GM12891 (cell line): Measurements from ENCODE around the gene NXN.

ENCODE experiments used
- DNase-seq: peaks from one replicate; pipeline ENCODE4 v3.0.0; 2011; ENCODE audit warnings: low spot score; ENCODE audit not compliant: insufficient read length
- FAIRE-seq: peaks from 2 replicates; lab custom pipeline; 2011; peaks lifted over from hg19 to GRCh38; lab: Jason Lieb, UNC
- PAX5 ChIP-seq: IDR thresholded peaks from 2 replicates; pipeline ENCODE4 v1.6.1; 2011; ENCODE audit warnings: low read length, moderate library complexity, mild to moderate bottlenecking; ENCODE audit not compliant: insufficient read depth, severe bottlenecking
- POLR2A ChIP-seq: IDR thresholded peaks from 2 replicates; pipeline ENCODE4 v1.6.1; 2011; ENCODE audit warnings: low read depth, low read length, control low read depth
- POLR2AphosphoS5 ChIP-seq: IDR thresholded peaks from 2 replicates; pipeline ENCODE4 v1.6.1; 2011; ENCODE audit warnings: low read depth, low read length, control low read depth
- POU2F2 ChIP-seq: IDR thresholded peaks from 2 replicates; pipeline ENCODE4 v1.6.1; 2011; ENCODE audit warnings: low read depth, mild to moderate bottlenecking, control low read depth, low read length, moderate library complexity
- SPI1 ChIP-seq: IDR thresholded peaks from 2 replicates; pipeline ENCODE4 v1.6.1; 2011; ENCODE audit warnings: low read depth, low read length, control low read depth
- TAF1 ChIP-seq: IDR thresholded peaks from 2 replicates; pipeline ENCODE4 v1.6.1; 2011; ENCODE audit warnings: low read depth, low read length, control low read depth

The NXN gene

DNA sequence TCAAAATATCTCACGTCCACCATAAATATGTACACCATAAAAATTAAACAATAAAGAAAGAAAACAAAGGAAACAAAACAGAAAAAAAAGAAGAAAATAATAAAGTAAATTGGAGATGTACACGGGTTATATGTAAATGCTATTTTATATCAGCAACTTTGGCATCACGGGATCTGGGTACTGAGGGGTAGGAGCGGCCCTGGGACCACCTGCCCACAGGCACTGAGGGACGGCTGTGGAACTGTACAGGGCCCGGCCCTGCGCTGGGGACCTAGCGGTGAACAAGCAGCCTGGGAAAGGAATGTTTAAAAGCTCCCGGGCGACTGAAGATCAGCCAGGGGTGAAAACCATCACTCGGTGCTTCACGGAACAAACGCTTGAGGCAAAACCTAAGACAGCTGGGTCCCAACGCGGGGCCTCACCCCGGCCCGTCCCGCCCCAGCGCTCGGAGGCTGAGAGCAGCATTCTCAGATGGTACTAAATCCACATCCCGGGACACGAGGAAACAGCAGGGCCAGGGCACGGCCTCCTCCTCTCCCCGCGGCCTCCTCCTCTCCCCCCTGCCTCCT, 31.2 kb downstream of the NXN start:
- DNase-seq (no peak), FAIRE-seq (no peak)
- TF ChIP-seq PAX5 (no peak), POLR2A (no peak), SPI1 (no peak), POLR2AphosphoS5 (no peak), POU2F2 (no peak), TAF1 (no peak)

DNA sequence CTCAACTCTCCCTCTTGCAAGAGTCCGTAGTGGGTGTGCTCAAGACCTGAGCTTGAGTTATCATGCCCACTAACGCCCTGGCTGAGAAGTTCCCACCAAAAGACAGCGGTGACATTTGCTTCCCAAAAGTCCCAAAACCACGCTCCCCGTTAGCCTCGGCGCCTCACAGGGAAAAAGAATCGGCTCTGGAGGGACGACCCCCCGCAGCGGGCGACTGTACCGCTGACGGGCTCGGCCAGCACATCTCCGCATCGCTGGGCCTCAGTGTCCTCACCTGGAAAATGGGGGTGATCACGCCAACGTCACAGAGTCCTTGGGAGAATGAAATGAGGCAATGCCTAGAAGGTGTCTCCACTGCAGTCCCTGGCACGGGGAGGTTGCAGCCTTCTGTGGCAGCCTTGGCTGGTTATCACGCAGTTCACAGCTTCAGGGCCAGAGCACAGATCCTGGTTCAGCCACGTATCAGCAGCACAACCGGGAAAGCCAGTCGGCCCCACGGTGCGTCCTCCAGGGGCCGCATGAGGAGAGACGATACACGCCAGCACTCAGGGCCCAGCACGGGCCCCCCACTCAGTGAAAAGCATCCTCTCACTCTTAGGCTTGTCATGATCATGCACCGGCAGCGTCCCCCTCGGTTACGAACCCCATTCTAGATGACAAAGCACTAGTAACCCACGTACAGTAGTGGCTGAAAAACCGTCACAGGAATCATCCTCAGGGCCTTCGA, 32.9 kb downstream of the NXN start:
- FAIRE-seq, result no peak
- TF ChIP-seq POLR2AphosphoS5, result no peak
- TF ChIP-seq POLR2A, result no peak
- TF ChIP-seq PAX5, result no peak
- no peak for TF ChIP-seq TAF1
- no peak for TF ChIP-seq SPI1
- no peak for TF ChIP-seq POU2F2
- no peak for DNase-seq

DNA sequence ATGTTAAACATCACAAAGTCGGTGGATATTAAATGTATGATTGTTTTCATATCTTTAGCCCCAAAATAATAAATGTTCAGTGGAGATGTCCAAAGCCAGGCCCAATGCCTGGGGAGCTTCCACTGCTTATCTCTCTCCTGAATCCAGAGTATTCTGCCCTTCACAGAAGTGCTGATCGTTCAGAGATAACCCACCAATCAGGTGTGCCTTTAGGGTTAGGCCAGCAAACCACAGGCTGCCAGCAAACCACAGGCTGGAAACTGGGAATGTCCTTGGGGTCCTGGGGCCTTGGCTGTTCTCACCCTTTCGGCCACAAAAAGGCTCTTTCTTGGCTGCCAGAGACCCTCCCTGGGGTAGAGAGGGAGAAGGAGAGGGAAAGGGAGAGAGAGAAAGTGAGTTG, 33.9 kb downstream of the NXN start:
- no peak for DNase-seq
- FAIRE-seq, result no peak
- TF ChIP-seq POLR2A (no peak), SPI1 (no peak), POLR2AphosphoS5 (no peak), POU2F2 (no peak), TAF1 (no peak), PAX5 (no peak)

DNA sequence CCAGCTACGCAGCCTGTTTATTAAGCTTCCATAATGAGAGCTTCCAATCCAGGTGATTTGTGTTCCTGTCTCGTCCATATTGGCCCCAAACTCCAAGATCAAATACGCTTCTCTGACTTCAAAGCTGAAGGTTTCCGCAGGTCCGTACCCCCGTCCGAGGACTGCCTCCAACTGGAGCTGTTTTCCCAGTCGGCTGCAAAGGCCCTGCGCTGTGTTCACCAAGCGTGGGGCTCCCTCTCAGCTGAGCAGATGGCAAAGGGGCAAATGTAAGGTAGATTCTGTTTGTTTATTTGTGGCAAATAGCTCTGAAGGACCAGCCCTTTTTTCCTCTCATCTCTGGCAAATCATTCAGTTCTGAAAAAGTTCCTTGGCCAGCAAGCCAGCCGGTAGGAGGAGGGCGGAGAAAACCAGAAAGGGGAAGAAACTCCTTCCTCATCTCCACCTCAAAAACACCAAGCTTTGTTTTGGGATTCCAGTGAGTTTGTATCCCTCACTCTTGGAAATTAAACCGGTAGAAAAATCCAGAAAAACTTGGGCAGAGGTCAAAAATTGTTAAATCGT, 35.2 kb downstream of the NXN start:
- FAIRE-seq, result no peak
- TF ChIP-seq SPI1 (no peak), POLR2AphosphoS5 (no peak)
- no peak for DNase-seq

DNA sequence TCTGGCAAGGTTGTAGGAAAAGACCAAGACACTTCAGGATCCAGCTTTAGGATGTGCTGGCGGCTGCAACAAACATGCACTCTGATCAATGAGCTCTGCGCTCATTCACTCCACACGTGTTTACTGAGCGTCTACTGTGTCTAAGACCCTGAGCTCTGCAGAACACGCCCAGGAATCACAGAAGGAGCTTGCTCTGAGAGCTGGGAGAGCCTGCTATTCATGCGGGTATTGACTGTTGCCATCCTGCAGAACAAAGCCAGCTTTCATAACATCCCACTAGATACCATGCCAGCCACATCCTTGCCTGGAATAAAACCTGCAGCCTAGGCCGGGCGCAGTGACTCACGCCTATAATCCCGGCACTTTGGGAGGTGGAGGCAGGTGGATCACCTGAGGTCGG, 44.1 kb downstream of the NXN start:
- DNase-seq (no peak), FAIRE-seq (no peak)
- no peak for TF ChIP-seq PAX5
- no peak for TF ChIP-seq POLR2AphosphoS5
- TF ChIP-seq TAF1, result no peak
- TF ChIP-seq SPI1, result no peak
- no peak for TF ChIP-seq POU2F2
- no peak for TF ChIP-seq POLR2A

DNA sequence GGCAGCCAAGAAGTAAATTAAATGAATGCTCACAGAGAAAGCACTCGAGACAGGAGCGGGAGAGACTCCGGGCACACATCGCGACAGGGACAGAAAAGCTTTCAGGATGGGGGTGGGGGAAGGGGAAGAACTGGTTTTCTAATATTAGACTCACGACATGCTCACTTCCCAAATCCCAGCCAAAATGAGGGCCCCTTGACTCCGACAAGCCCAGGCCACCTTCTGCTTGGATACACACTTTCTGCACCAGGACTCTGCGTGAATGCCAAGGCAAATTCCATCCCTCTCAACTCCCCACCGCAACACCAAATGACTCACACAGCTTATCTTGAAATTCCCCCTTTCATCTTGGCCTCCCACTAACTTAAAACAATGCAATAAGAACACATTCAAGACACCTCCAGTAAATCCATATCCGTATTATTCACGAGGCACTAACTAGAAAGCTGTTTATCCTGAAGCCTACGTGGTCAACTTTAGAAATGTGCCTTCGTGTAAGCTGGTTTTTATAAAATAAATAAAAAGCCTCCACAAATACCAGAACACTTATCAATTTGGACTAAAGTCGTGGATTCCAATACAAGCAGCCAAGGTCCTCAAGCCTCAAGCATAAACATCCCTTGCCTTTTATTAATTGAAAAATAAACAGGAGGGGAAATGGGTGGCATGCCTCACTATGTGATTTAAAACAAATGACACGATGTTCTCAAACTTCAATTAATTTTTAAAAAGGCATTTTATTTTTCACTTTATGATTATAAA, 46.1 kb downstream of the NXN start:
- no peak for FAIRE-seq
- no peak for DNase-seq
- TF ChIP-seq POU2F2 (no peak), SPI1 (no peak), PAX5 (no peak), TAF1 (no peak), POLR2AphosphoS5 (no peak), POLR2A (no peak)

DNA sequence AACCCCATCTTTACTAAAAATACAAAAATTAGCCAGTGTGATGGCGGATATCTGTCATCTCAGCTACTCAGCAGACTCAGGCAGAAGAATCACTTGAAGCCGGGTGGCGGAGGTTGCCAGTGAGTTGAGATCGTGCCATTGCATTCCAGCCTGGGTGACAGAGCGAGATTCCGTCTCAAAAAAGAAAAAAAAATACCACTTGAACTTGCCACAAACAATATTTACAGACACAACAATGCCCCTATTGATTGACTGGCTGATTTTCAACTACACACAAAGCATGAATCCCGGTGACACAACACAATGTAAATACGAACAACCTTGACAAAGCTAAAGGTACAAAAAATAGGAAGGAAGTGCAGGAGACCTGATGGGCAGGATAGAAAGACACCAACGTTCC, 49.3 kb downstream of the NXN start:
- DNase-seq (no peak), FAIRE-seq (no peak)
- no peak for TF ChIP-seq POLR2AphosphoS5
- TF ChIP-seq TAF1, result no peak
- TF ChIP-seq POU2F2, result no peak
- TF ChIP-seq SPI1, result no peak
- no peak for TF ChIP-seq POLR2A
- TF ChIP-seq PAX5, result no peak

DNA sequence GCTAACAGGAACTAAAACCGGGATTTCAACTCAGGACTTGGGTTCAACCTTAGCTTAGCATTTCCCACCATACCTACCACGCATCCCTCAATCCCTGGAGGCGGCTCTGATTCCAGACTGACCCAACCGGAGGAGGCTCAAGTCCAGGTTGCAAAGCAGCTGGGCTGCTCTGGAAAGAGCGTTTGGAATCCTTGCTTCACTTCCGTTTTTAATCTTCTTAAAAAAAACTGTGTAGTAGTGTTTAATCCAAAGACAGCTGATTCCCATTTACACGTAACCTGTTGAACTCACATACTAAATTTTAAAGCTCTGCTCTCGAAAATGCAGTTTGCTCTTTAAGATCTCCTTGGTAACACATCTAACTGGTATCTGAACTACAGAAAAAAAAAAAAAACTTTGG, 50.0 kb downstream of the NXN start:
- TF ChIP-seq POU2F2 (no peak), PAX5 (no peak), POLR2A (no peak), TAF1 (no peak), SPI1 (no peak), POLR2AphosphoS5 (no peak)
- FAIRE-seq (no peak), DNase-seq (no peak)

DNA sequence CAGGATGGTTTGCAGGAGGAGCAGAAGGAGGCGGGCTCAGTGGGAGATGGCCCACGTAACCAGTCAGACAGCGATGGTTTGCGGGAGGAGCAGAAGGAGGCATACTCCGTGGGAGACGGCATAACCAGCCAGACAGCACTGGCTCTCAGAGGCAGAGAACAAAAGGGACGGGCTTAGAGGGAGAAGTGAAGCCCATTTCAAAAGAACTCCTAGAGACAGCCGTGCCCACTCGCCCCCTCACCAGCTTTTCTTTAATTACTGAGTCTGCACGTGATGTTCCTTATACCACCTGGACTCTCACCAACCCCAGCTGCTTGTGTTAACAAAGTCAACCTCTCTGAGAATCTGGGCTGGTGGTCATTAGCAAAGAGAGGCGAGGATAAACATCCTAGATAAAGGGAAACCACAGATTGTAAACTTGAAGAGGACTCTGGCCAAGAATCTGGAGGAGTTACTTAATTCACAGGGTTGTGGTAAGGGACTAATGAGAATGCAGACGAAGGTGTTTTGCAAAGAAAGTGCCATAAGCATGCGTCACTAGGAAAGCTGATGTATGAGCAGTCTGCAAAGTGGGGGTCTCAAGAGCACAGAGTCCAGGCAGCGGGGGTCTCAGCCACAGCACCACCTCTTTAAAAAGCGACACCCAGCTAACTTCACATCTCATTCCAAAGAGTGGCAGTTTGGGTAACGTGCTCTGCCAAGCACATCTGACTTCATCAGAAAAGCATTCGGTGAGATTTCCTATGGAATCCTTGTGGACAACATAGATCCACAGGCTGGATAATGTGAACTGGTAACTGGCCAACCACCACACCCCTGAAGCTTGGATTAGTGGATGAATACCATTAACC, 51.7 kb downstream of the NXN start:
- FAIRE-seq, result no peak
- no peak for DNase-seq
- no peak for TF ChIP-seq TAF1
- no peak for TF ChIP-seq PAX5
- TF ChIP-seq SPI1, result no peak
- TF ChIP-seq POU2F2, result no peak
- TF ChIP-seq POLR2AphosphoS5, result no peak
- no peak for TF ChIP-seq POLR2A

DNA sequence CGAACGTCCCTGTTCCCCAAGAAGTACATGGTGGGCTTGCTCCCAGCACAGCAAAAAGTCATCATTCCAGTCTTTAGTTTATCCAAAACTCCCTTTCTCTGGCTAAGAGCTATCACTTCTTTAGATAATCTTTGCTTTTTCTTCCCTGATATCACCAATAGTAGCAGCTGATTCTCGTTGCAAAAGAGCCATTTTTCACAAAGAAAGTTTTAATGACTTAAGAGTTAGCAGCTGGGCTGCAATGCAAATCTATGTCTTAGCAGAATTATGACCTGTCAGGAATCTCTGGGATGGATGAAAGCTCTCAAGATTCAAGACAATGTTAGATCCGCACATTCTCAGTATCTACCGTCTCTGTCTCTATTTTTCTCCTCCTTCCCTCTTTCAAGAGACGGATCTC, 53.8 kb downstream of the NXN start:
- FAIRE-seq, result no peak
- TF ChIP-seq PAX5 (no peak), TAF1 (no peak), POU2F2 (no peak), POLR2A (no peak), SPI1 (no peak), POLR2AphosphoS5 (no peak)

More for the DNA sequence above, 53.8 kb downstream of the NXN start:
- DNase-seq, result no peak
